NK-92 treated with Interleukin-12 subunit alpha and Interleukin-12 subunit beta, amount 100 ng/mL, for 24 hours (cell line): ENCODE data around the gene PARD3B.

Source experiments
- DNase-seq: peaks from one replicate; lab custom pipeline; 2025; lab: John Stamatoyannopoulos, UW

PARD3B gene

GRCh38 chr2:205133544-205133943, 588.3 kb downstream of the PARD3B start:
- DNase-seq, result no peak

- DNase-seq, result no peak
Measured at GRCh38 chr2:205138735-205139134, 593.5 kb downstream of the PARD3B start.

DNA sequence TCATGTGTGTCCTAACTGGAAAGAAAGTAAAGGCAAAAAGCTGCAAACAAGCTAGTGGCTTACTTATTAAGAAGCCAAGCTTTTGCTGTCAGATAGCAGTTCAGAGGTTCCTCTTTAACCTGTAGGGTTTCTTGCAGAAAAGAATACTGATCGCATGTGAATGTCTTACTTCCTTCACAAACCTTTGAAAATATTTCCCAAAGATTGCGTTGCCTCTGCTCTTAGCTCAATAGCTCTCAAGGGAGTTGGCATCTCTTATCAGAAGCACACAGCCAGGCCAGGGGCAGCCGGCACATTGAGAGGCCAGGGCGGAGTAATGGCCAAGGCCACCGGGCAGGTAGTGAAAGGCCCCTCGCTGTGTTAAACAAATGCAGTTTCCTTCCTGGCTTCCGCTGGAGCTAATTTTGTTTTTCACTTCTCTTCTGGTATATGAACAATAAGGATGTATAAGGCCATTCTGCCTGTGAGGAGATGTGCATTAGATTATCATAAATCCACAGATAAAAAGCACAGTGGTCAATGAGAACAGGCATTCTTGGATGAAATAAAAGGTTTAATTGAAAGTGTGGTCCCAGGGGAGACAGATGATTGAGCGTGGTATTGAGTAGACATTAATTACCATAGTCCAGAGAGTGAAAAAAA, 594.7 kb downstream of the PARD3B start:
- DNase-seq, result no peak

DNA sequence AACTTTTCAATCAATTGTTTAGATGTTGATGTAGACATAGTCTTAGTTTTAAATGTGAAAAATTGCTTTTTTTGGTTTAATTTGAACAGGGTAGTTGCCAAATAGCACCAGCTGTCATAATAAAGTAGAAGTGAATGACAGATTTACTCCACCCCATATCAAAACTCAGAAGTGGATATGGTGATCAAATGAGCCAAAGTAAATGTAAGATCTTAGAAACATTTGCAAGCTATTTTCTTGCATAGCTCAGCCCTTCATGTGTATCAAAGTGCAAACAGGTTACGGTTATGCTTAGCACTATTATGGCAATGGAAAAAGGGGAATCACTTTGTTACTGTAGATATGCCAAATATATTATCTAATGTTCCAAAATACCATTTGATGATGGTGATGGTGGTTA, 596.1 kb downstream of the PARD3B start:
- no peak for DNase-seq

DNA sequence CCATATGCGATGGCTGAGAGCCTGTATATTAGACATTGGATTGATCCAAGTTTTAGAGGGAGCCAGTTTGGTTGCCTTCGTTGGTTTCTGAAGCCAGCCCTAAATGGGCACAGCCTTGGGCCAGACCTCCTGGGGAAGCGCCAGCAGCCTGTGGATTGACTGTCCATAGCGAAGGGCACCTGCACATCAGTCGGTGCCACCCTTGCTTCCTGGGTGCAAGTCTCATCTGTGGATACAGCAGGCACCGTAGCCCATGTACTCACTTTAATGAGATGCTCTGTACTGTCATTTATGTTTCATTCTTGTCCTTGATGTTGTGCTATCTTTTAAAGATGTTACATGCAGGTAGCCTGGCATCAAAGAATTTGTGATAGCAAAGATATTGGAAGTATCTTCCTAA, 600.6 kb downstream of the PARD3B start:
- DNase-seq, result no peak

DNA sequence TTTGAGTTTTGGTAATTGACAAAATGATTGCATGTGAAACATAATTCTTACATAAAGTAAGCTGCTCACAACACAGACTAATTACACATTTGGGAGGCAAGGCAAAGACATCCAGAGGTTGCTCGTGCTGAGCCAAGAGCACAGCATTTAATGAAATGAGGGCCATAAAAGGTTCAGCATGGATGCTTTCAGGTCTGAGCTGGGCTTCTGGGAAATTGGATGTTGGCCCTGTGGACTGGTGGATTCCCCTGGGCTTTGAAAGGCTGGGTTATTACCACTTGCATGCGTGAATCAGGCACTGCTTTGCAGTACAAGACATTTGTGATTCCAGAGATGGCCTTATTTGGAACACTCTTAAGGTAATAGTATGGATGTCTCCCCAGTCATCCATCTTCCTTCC, 603.5 kb downstream of the PARD3B start:
- DNase-seq, result no peak

DNA sequence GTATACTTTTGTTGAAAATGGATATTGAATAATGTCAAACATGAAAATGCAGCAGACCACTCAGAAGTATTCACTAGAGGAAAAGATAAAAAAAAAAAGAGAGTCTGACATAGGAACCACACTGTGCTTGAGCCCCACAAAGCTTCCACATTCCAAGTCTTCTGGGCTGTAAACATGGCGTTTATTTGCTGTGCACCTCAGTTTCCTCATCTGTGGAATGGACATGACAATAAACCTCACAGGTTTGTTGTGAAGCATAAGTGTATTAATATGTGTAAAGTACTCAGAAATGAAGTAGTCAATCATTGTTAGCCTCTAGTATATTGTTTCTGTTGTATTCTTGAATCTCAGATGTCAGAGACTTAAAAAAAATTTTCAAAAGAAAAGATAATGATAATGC, 611.2 kb downstream of the PARD3B start:
- no peak for DNase-seq

- no peak for DNase-seq
Measured at GRCh38 chr2:205158404-205158803, 613.1 kb downstream of the PARD3B start.

- DNase-seq, result no peak
Measured at GRCh38 chr2:205161156-205161839, 616.0 kb downstream of the PARD3B start.

DNA sequence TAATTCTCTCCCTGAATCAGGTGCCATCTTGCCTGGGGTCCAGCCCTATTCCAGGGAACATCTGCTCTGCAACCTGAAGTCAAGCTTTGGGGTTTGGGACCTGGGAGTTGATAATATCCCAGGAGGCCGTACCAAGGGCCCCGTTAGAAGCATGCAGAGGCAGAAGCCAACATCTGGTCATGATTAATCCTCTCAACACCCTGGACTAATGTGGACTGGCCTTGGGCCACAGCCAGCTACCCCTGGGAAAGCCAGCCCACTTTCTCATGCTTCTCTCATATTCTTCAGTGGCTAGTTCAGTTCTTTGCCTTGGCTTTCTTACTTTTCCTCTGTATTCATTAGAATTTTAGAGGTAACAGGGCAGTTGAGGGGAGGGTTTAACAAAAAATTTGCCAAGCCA, 621.5 kb downstream of the PARD3B start:
- no peak for DNase-seq

- DNase-seq, result no peak
Measured at GRCh38 chr2:205169012-205169411, 623.7 kb downstream of the PARD3B start.

DNA sequence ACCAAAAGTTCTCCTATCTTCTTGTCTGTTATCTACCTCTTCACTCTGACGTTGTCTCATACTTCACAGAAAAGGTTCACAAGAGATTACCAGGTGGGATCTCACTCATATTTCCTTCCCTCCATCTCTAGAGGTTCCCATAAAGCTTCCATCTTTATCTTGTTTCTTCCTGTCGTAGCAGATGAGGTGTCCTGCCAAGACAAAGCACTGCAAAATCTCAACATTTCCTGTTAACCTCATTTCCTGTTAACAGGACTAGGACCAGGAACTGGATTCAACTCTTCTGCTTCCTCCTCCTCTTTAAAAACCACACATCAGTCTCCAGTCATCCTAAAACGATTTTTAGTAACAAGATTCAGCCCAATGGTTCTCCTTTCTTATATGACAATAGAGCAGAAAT, 624.2 kb downstream of the PARD3B start:
- DNase-seq, result no peak

- DNase-seq, result no peak
Measured at GRCh38 chr2:205170399-205170798, 625.1 kb downstream of the PARD3B start.

- no peak for DNase-seq
Measured at GRCh38 chr2:205171261-205171940, 626.1 kb downstream of the PARD3B start.

- DNase-seq, result no peak
Measured at GRCh38 chr2:205175831-205176230, 630.6 kb downstream of the PARD3B start.

- DNase-seq, result no peak
Measured at GRCh38 chr2:205176546-205176945, 631.3 kb downstream of the PARD3B start.

GRCh38 chr2:205177546-205177945, 632.3 kb downstream of the PARD3B start:
- DNase-seq, result no peak

DNA sequence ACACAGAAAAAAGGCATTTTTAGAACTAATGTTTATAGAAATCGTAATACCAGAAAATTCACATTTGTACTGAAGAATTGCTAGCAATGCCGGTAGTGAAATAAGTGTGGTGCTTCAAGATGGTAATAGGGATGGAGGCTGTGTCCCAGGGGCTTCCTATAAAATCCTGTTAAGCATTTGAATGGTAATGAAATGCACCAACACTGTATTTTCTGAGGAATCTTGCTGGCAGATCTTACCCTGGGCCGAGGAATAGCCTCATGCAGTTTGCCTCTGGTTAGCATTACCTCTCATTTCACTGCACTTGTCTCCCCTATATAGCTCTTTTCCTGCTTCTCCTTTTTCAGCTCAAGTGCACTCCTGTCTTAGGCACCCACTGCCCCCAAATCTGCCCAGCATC, 635.5 kb downstream of the PARD3B start:
- DNase-seq, result no peak

DNA sequence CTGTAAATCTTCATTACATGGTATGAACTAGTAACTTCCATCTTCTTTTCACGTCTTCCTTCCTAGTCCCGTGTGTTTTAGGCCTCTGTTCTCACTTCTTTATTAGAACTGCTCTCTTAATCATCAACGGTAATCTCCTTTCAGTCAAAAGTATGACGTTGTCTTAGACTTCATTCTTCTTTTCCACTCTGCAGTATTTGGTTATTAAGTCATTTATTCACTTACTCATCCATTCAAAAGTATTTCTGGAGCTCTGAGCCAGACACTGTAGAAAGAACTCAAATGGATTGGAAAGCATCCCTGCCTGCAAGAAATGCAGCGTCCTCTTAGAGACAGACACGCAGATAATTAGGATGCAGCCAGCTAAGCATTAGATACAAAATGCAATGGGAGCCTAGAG, 642.5 kb downstream of the PARD3B start:
- no peak for DNase-seq

DNA sequence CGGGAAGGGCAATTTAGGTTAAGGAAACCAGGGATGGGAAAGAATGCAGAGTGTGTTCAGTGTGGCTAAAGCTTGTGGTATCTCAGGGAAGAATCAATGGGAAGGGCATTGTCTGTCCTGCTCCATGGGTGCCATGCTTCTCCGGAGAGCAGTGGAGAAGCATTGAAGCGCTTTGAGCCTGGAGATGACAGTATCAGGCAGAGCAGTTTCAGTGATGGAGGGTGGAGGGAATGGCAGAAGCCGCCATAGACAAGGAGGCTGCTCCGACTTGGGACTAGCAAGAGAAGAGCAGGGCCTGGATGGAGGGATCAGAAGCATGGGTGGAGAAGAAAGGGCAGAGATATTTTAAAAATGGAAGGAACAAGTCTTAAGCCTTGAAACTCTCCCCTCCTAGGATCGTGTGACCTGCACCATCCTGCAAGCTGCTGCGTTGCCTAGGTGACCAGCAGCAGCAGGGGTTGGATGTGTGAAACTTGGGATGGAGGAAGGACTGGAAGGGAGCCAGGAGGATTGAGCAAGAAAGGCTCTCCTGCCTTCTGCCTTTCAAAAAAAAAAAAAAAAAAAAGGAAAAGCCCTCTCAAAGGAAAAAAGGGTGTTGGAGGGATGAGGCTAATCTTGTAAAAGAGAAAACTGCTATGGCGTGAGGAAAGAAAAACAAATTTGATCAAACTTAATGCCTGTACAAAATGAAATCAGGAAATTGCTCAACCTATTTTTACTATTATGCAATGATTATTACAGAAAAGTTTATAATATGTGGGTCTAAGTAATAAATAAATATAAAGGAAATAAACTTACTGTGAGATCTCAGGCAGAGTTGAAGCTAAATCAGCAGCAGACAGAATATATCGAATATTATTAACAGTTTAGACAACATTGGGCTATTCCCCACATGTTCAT, 643.2 kb downstream of the PARD3B start:
- no peak for DNase-seq

DNA sequence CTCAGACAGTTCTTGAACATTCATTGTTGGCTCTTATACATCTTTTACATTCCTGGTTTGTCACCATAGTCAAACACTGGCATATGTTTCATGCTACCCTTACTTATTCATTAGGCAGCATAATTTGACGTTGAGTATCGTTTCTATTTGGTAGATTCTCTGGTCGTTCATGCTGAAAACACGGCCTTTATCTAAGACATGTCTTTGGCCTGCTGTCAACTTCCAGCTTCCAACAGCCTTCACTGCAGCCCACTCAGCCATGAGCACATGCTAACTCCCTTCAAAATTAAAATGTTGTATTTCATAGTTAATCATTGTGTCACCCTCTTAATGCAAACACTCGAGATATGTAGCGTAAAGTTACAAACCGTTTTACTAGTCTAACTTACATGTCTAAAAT, 644.0 kb downstream of the PARD3B start:
- no peak for DNase-seq

GRCh38 chr2:205190528-205190927, 645.3 kb downstream of the PARD3B start:
- no peak for DNase-seq
